Measurements from ENCODE around the gene ALOX5AP.

DNA sequence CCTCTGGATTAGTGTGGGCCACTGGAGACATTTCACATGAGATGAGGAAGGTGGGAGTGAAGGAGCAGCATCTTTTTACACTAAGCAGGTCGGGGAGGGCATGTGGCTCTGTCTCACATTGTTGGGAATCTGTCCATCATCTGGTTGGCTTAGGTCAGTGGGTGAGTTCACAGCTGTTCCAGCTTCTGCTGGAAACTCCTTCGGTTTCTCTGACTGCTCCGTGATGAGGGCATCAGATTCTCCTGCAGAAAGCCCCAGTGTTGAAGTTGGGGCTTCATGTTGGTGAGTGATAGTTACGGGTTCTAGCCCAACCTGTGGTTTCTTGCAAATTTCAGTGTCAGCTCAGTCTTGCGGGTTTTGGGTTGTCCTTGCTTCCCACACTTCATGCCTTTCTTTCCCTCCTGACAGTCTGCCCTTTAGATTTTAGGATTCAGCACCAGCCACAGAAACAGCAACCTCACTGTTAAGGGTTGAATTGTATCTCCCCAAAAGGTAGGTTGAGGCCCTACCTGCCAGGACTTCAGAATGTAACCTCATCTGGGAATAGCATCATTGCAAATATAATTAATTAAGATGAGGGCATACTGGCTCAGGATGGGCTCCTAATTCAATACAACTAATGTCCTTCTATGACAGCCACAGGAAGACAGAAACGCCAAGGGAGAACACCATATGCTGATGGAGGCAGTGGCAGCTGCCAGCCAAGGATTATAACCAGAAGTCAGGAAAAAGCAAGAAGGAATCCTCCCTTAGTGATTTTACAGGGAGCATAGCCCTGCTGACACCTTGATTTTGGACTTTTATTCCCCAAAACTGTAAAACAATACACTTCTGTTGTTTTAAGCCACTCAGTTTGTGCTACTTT, 7.6 kb upstream of the ALOX5AP start:
- no peak for TF ChIP-seq EZH2 (IDR thresholded peaks at IDR 0.05; ENCODE audit: insufficient read depth, poor library complexity, severe bottlenecking)
- TF ChIP-seq EZH2phosphoT487 (IDR thresholded peaks at IDR 0.05; ENCODE audit: insufficient read depth, low read depth) = no peak

All from GM23248 (cell line).